ENCODE results near the gene THPO.

The THPO gene

GRCh38 chr3:184333700-184334099 lies 44.3 kb downstream of the THPO start:
- no peak for DNase-seq (ENCODE audit: low read depth)

- DNase-seq (ENCODE audit: low read depth) = no peak
These were observed 44.8 kb downstream of the THPO start for GRCh38 chr3:184333190-184333589.

GRCh38 chr3:184332370-184333090 lies 45.5 kb downstream of the THPO start:
- peak; percentile 92 for DNase-seq (ENCODE audit: low read depth)

GRCh38 chr3:184328516-184328915 lies 49.5 kb downstream of the THPO start:
- no peak for DNase-seq (ENCODE audit: low read depth)

- DNase-seq (ENCODE audit: low read depth) = no peak
These were observed 50.8 kb downstream of the THPO start for GRCh38 chr3:184327171-184327570.

GRCh38 chr3:184325715-184326369 lies 52.2 kb downstream of the THPO start:
- DNase-seq (ENCODE audit: low read depth) = no peak

GRCh38 chr3:184325269-184325668 lies 52.7 kb downstream of the THPO start:
- no peak for DNase-seq (ENCODE audit: low read depth)

- no peak for DNase-seq (ENCODE audit: low read depth)
These were observed 54.3 kb downstream of the THPO start for GRCh38 chr3:184323696-184324095.

- no peak for DNase-seq (ENCODE audit: low read depth)
These were observed 55.1 kb downstream of the THPO start for GRCh38 chr3:184322731-184323487.
